ENCODE results near the gene MPND.

MPND gene

DNA sequence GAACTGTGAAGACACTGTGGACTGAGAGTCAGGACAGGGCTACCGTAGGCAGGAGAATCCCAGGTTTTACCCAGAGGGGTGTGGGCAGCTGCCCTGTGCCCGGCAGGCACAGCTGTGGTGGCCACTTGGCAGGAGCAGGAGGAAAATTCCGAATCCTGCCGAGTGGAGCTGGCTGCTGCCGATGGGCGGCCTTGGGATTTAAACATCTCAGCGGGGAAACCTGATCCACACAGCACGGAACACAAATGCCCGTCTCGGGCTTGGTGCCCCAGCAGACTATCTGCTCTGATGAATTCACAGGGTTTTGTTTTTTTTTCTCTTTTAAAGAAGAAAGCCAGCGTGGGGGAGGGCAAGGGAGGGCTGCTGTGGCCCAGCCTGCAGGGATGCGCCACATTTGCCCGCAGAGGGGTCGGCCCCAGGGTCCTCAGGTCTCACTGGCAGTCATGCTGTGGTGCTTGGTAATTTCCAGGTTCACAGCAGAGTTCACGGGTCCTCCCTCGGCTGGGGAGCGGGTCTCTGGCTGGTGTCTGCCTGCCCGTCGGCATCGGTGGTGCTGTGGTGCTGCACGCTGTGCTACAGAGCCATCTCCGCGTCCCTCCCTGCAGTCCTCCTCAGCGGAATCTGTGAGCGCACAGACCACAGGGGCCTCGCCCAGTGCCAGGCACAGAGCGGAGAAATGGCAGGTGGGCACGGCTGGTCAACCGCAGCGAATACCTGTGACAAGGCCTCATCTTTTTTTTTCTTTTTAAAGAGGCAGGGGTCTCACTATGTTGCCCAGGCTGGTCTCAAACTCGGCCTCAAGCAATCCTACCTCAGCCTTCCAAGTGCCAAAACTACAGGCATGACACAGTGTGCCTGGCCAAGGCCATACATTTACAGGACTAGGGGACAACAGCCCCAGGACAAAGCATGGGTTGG, 28.1 kb downstream of the MPND start (continued):
- TF ChIP-seq, protein P1, sequence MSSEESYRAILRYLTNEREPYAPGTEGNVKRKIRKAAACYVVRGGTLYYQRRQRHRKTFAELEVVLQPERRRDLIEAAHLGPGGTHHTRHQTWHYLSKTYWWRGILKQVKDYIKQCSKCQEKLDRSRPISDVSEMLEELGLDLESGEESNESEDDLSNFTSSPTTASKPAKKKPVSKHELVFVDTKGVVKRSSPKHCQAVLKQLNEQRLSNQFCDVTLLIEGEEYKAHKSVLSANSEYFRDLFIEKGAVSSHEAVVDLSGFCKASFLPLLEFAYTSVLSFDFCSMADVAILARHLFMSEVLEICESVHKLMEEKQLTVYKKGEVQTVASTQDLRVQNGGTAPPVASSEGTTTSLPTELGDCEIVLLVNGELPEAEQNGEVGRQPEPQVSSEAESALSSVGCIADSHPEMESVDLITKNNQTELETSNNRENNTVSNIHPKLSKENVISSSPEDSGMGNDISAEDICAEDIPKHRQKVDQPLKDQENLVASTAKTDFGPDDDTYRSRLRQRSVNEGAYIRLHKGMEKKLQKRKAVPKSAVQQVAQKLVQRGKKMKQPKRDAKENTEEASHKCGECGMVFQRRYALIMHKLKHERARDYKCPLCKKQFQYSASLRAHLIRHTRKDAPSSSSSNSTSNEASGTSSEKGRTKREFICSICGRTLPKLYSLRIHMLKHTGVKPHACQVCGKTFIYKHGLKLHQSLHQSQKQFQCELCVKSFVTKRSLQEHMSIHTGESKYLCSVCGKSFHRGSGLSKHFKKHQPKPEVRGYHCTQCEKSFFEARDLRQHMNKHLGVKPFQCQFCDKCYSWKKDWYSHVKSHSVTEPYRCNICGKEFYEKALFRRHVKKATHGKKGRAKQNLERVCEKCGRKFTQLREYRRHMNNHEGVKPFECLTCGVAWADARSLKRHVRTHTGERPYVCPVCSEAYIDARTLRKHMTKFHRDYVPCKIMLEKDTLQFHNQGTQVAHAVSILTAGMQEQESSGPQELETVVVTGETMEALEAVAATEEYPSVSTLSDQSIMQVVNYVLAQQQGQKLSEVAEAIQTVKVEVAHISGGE (tag by site-specific recombination; conservative IDR thresholded peaks at IDR 0.05; ENCODE audit: low read depth), result no peak
- no peak for TF ChIP-seq KLF7 (tag by site-specific recombination; IDR thresholded peaks at IDR 0.05; ENCODE audit: borderline replicate concordance)
- TF ChIP-seq, protein P2, sequence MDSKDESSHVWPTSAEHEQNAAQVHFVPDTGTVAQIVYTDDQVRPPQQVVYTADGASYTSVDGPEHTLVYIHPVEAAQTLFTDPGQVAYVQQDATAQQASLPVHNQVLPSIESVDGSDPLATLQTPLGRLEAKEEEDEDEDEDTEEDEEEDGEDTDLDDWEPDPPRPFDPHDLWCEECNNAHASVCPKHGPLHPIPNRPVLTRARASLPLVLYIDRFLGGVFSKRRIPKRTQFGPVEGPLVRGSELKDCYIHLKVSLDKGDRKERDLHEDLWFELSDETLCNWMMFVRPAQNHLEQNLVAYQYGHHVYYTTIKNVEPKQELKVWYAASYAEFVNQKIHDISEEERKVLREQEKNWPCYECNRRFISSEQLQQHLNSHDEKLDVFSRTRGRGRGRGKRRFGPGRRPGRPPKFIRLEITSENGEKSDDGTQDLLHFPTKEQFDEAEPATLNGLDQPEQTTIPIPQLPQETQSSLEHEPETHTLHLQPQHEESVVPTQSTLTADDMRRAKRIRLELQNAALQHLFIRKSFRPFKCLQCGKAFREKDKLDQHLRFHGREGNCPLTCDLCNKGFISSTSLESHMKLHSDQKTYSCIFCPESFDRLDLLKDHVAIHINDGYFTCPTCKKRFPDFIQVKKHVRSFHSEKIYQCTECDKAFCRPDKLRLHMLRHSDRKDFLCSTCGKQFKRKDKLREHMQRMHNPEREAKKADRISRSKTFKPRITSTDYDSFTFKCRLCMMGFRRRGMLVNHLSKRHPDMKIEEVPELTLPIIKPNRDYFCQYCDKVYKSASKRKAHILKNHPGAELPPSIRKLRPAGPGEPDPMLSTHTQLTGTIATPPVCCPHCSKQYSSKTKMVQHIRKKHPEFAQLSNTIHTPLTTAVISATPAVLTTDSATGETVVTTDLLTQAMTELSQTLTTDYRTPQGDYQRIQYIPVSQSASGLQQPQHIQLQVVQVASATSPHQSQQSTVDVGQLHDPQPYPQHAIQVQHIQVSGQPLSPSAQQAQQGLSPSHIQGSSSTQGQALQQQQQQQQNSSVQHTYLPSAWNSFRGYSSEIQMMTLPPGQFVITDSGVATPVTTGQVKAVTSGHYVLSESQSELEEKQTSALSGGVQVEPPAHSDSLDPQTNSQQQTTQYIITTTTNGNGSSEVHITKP (tag by site-specific recombination; IDR thresholded peaks at IDR 0.05), result peak; percentile 20; the same call in 1 of the 2 replicates
- TF ChIP-seq ZNF324 (tag by site-specific recombination; IDR thresholded peaks at IDR 0.05), result no peak
- no peak for TF ChIP-seq WT1 (tag by site-specific recombination; IDR thresholded peaks at IDR 0.05)
- TF ChIP-seq ZNF488 (tag by site-specific recombination; IDR thresholded peaks at IDR 0.05), result no peak
- TF ChIP-seq, protein P3, sequence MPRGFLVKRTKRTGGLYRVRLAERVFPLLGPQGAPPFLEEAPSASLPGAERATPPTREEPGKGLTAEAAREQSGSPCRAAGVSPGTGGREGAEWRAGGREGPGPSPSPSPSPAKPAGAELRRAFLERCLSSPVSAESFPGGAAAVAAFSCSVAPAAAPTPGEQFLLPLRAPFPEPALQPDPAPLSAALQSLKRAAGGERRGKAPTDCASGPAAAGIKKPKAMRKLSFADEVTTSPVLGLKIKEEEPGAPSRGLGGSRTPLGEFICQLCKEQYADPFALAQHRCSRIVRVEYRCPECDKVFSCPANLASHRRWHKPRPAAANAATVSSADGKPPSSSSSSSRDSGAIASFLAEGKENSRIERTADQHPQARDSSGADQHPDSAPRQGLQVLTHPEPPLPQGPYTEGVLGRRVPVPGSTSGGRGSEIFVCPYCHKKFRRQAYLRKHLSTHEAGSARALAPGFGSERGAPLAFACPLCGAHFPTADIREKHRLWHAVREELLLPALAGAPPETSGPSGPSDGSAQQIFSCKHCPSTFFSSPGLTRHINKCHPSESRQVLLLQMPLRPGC (tag by site-specific recombination; IDR thresholded peaks at IDR 0.05), result no peak
- TF ChIP-seq SP2 (tag by site-specific recombination; IDR thresholded peaks at IDR 0.05), result no peak

DNA sequence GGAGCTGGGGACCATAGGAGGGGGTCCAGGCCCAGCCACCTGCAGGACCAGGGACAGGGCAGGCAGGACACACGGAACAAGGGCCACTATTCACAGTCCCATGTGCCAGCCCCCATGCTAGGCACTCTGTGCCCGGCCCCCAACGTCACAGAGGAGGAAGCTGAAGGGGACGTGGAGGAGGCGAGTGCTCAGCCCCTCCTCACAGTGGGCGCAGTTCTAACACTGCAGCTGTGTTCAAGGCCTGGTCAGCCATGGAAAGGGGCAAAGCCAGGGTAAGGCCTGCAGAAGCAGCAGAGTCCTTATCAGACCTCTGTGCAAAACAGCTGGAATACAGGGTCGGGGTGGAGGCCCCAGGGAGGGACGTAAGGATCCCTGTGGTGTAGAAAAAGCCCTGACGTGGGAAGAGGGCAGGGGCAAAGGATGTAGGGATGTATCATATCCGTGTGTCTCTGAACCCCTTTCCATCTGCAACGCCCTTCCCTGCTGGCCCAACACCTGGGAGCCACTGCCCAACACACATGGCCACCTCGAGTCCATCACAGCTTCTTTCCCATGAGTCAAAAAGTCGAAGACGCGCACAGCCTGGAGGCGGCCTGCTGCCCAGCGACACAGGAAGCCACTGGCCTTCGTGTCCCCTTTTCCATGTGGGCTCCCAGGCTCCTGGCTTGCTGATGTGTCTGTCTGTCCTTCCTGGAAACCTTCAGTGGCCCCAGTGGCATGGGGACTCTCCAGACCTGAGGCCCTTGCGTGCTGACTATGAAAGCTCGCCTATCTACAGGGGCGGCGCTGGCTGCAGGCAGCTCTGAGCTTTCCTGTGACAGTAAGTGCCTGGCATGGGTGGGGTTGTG, 29.0 kb downstream of the MPND start:
- CTCF ChIA-PET, result interaction anchor here (0.8 to 1.1 kb wide), 2 partner anchors 20 to 28 kb away, joined by 3 to 4 read pairs; partner anchors contain the start of gene SH3GL1
- no peak for TF ChIP-seq ZNF221 (tag by site-specific recombination; IDR thresholded peaks at IDR 0.05; ENCODE audit: borderline replicate concordance)
- TF ChIP-seq ZNF600 (tag by site-specific recombination; IDR thresholded peaks at IDR 0.05), result peak; percentile 54; the same call in 1 of the 2 replicates
- peak; percentile 32; the same call in 1 of the 2 replicates for TF ChIP-seq ZIC2 (tag by site-specific recombination; IDR thresholded peaks at IDR 0.05)
- TF ChIP-seq ZNF114 (tag by site-specific recombination; IDR thresholded peaks at IDR 0.05), result no peak
- no peak for TF ChIP-seq ZNF596 (tag by site-specific recombination; IDR thresholded peaks at IDR 0.05)
- Histone ChIP-seq H3K4me3 (ENCODE audit: low read depth, low read length) (no peak overlapping the region), H3K9me3 (ENCODE audit: control insufficient read depth, insufficient read depth, low read depth, low read length) (no peaks in the 10 kb centered on the region), H3K36me3 (ENCODE audit: control insufficient read depth in 2 of 2, insufficient read depth in 1 of 2, low read length in 2 of 2) (peaks cover 0 to 8% of the 10 kb centered on the region in 2 experiments; a peak in 1 of 3 replicates), H3K27ac (ENCODE audit: extremely low read depth, low read depth, low read length) (no peak overlapping the region), H3K4me1 (ENCODE audit: control insufficient read depth, insufficient read depth, low read length) (peaks cover 14% of the 10 kb centered on the region)
- POLR2A ChIA-PET, result interaction anchor here (0.6 kb wide), 1 partner anchor 21 kb away, joined by 5 read pairs; no protein-coding TSS in a partner anchor

All from HEK293 (cell line).